Measurements from ENCODE around the gene XXYLT1. TPM values are rescaled to one million over a fixed set of nuclear protein-coding genes. Genes with fewer than 3 reads are reported as not detected.

XXYLT1 gene
- total RNA-seq, 1 donor from 2014 or later: 10.5 TPM

- Histone ChIP-seq H3K27me3 (ENCODE audit: control insufficient read depth, insufficient read depth, low read length) (no peaks in the 10 kb centered on the region), H3K36me3 (ENCODE audit: control insufficient read depth, insufficient read depth, low read length) (no peaks in the 10 kb centered on the region), H3K4me3 (ENCODE audit: low read depth, low read length) (no peak overlapping the region)
- no peak for FAIRE-seq
- TF ChIP-seq CTCF (IDR thresholded peaks at IDR 0.05; ENCODE audit: insufficient read depth, low read length, severe bottlenecking): no peak
- no peak for DNase-seq (ENCODE audit: low read depth)
Observed at GRCh38 chr3:195147649-195148080, 123.3 kb downstream of the XXYLT1 start.

GRCh38 chr3:195146131-195146530 lies 124.8 kb downstream of the XXYLT1 start:
- H3K36me3 ChIP-seq (ENCODE audit: control insufficient read depth, insufficient read depth, low read length): no peaks in the 10 kb centered on the region
- TF ChIP-seq CTCF (IDR thresholded peaks at IDR 0.05; ENCODE audit: insufficient read depth, low read length, severe bottlenecking): no peak

GRCh38 chr3:195145579-195145978 lies 125.4 kb downstream of the XXYLT1 start:
- TF ChIP-seq CTCF (IDR thresholded peaks at IDR 0.05; ENCODE audit: insufficient read depth, low read length, severe bottlenecking): no peak
- no peak for FAIRE-seq
- Histone ChIP-seq H3K27me3 (ENCODE audit: control insufficient read depth, insufficient read depth, low read length) (no peaks in the 10 kb centered on the region), H3K36me3 (ENCODE audit: control insufficient read depth, insufficient read depth, low read length) (no peaks in the 10 kb centered on the region), H3K4me3 (ENCODE audit: low read depth, low read length) (no peak overlapping the region)
- DNase-seq (ENCODE audit: low read depth): no peak

More at GRCh38 chr3:195146131-195146530, 124.8 kb downstream of the XXYLT1 start:
- DNase-seq (ENCODE audit: low read depth): no peak
- no peaks in the 10 kb centered on the region for H3K27me3 ChIP-seq (ENCODE audit: control insufficient read depth, insufficient read depth, low read length)
- H3K4me3 ChIP-seq (ENCODE audit: low read depth, low read length): no peak overlapping the region
- FAIRE-seq: no peak

- Histone ChIP-seq H3K4me3 (ENCODE audit: low read depth, low read length) (no peak overlapping the region), H3K36me3 (ENCODE audit: control insufficient read depth, insufficient read depth, low read length) (no peaks in the 10 kb centered on the region), H3K27me3 (ENCODE audit: control insufficient read depth, insufficient read depth, low read length) (no peaks in the 10 kb centered on the region)
- FAIRE-seq (no peak), DNase-seq (ENCODE audit: low read depth) (no peak)
- no peak for TF ChIP-seq CTCF (IDR thresholded peaks at IDR 0.05; ENCODE audit: insufficient read depth, low read length, severe bottlenecking)
Observed at GRCh38 chr3:195143221-195143620, 127.7 kb downstream of the XXYLT1 start.

GRCh38 chr3:195142519-195142918 lies 128.4 kb downstream of the XXYLT1 start:
- no peak for DNase-seq (ENCODE audit: low read depth)
- Histone ChIP-seq H3K4me3 (ENCODE audit: low read depth, low read length) (no peak overlapping the region), H3K36me3 (ENCODE audit: control insufficient read depth, insufficient read depth, low read length) (no peaks in the 10 kb centered on the region), H3K27me3 (ENCODE audit: control insufficient read depth, insufficient read depth, low read length) (no peaks in the 10 kb centered on the region)
- no peak for FAIRE-seq
- TF ChIP-seq CTCF (IDR thresholded peaks at IDR 0.05; ENCODE audit: insufficient read depth, low read length, severe bottlenecking): no peak
